Measurements from ENCODE around the gene ATOSA.

GRCh38 chr15:52649686-52650085 lies 29.5 kb downstream of the ATOSA start:
- TF ChIP-seq POLR2A (IDR thresholded peaks at IDR 0.05) (no peak), EP300 (IDR thresholded peaks at IDR 0.05) (no peak), POLR2AphosphoS5 (IDR thresholded peaks at IDR 0.05) (no peak)
- TF ChIP-seq, protein P1, sequence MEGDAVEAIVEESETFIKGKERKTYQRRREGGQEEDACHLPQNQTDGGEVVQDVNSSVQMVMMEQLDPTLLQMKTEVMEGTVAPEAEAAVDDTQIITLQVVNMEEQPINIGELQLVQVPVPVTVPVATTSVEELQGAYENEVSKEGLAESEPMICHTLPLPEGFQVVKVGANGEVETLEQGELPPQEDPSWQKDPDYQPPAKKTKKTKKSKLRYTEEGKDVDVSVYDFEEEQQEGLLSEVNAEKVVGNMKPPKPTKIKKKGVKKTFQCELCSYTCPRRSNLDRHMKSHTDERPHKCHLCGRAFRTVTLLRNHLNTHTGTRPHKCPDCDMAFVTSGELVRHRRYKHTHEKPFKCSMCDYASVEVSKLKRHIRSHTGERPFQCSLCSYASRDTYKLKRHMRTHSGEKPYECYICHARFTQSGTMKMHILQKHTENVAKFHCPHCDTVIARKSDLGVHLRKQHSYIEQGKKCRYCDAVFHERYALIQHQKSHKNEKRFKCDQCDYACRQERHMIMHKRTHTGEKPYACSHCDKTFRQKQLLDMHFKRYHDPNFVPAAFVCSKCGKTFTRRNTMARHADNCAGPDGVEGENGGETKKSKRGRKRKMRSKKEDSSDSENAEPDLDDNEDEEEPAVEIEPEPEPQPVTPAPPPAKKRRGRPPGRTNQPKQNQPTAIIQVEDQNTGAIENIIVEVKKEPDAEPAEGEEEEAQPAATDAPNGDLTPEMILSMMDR (IDR thresholded peaks at IDR 0.05): no peak
